ENCODE measurements around the gene HLA-DRB5. TPM values are rescaled to one million over a fixed set of nuclear protein-coding genes. Genes with fewer than 3 reads are reported as not detected.
"Not testable (repeated sequence)": the region's sequence is repeated elsewhere in the genome, so short reads cannot be mapped to it uniquely, and the experiment has no call there.

The HLA-DRB5 gene
- total RNA-seq, 1 donor from 2014 or later, result 2.1 TPM

- ATAC-seq, result no peak
Observed at GRCh38 chr6:32517654-32518445, 12.2 kb downstream of the HLA-DRB5 start.

GRCh38 chr6:32501016-32501415 lies 29.1 kb downstream of the HLA-DRB5 start:
- no peak for ATAC-seq

More at GRCh38 chr6:32517654-32518445, 12.2 kb downstream of the HLA-DRB5 start:
- DNase-seq (ENCODE audit: low spot score), result no peak

GRCh38 chr6:32492351-32492750 lies 37.7 kb downstream of the HLA-DRB5 start:
- no peak for ATAC-seq
- DNase-seq (ENCODE audit: low spot score), result no peak

More at GRCh38 chr6:32501016-32501415, 29.1 kb downstream of the HLA-DRB5 start:
- no peak for DNase-seq (ENCODE audit: low spot score)

GRCh38 chr6:32491700-32492099 lies 38.4 kb downstream of the HLA-DRB5 start:
- DNase-seq (ENCODE audit: low spot score) (no peak), ATAC-seq (no peak)

GRCh38 chr6:32488083-32488482 lies 42.0 kb downstream of the HLA-DRB5 start:
- ATAC-seq (no peak), DNase-seq (ENCODE audit: low spot score) (no peak)

GRCh38 chr6:32484614-32484998 lies 45.5 kb downstream of the HLA-DRB5 start:
- ATAC-seq (no peak), DNase-seq (ENCODE audit: low spot score) (no peak)

GRCh38 chr6:32483968-32484613 lies 46.0 kb downstream of the HLA-DRB5 start:
- no peak for DNase-seq (ENCODE audit: low spot score)
- peak; percentile 13 for ATAC-seq

- ATAC-seq, result no peak
- DNase-seq (ENCODE audit: low spot score), result no peak
Observed at GRCh38 chr6:32475392-32476206, 54.5 kb downstream of the HLA-DRB5 start.

GRCh38 chr6:32473376-32474348 lies 56.4 kb downstream of the HLA-DRB5 start:
- peak; percentile 84 for ATAC-seq
- DNase-seq (ENCODE audit: low spot score), result not testable (repeated sequence)

- ATAC-seq (no peak), DNase-seq (ENCODE audit: low spot score) (no peak)
Observed at GRCh38 chr6:32472781-32473375, 57.2 kb downstream of the HLA-DRB5 start.

GRCh38 chr6:32467743-32468503 lies 62.2 kb downstream of the HLA-DRB5 start:
- DNase-seq (ENCODE audit: low spot score); ATAC-seq: not testable (repeated sequence)

Other genes starting within 250 kb of the HLA-DRB5 start
- not detected for gene TSBP1, start 158.4 kb downstream of the HLA-DRB5 start, total RNA-seq
- gene BTNL2, start 123.1 kb downstream of the HLA-DRB5 start, total RNA-seq, result not detected
- 24.4 TPM for gene HLA-DRA, start 90.4 kb downstream of the HLA-DRB5 start, total RNA-seq
- gene HLA-DRB1, start 59.6 kb upstream of the HLA-DRB5 start, total RNA-seq, result 15.3 TPM
- 1.2 TPM for gene HLA-DQA1, start 107.1 kb upstream of the HLA-DRB5 start, total RNA-seq
- 0.68 TPM for gene HLA-DQB1, start 136.4 kb upstream of the HLA-DRB5 start, total RNA-seq
- gene HLA-DQA2, start 211.1 kb upstream of the HLA-DRB5 start, total RNA-seq, result not detected
- 0.28 TPM for gene HLA-DQB2, start 233.2 kb upstream of the HLA-DRB5 start, total RNA-seq